Chondrocyte (in vitro differentiated cells): Measurements from ENCODE around the gene ZNRD2. TPM values are rescaled to one million over a fixed set of nuclear protein-coding genes. Genes with fewer than 3 reads are reported as not detected.

ENCODE experiments used
- DNase-seq: peaks from one replicate; pipeline ENCODE4 v3.0.0; 2021; ENCODE audit warnings: mixed read lengths, low spot score
- H3K27ac Mint-ChIP-seq: one replicate; pipeline ENCODE4 v1.8.0; 2021; ENCODE audit warnings: mild to moderate bottlenecking, moderate library complexity, mixed read lengths; ENCODE audit not compliant: unreplicated experiment
- H3K27me3 Mint-ChIP-seq: 2 replicates; pipeline ENCODE4 v1.8.0; 2021; ENCODE audit warnings: low read depth, mixed read lengths
- H3K36me3 Mint-ChIP-seq: 2 replicates; pipeline ENCODE4 v1.8.0; 2021; ENCODE audit warnings: low read depth, mixed read lengths
- H3K4me1 Mint-ChIP-seq: 2 replicates; pipeline ENCODE4 v1.8.0; 2021; ENCODE audit warnings: low read depth, mild to moderate bottlenecking, mixed read lengths
- H3K4me3 Mint-ChIP-seq: one replicate; pipeline ENCODE4 v1.8.0; 2021; ENCODE audit warnings: mild to moderate bottlenecking, moderate library complexity, mixed read lengths; ENCODE audit not compliant: unreplicated experiment
- H3K9me3 Mint-ChIP-seq: 2 replicates; pipeline ENCODE4 v1.8.0; 2021; ENCODE audit warnings: low read depth, mixed read lengths
- total RNA-seq: library from RNA; stranded (reverse); gene quantifications from 3 replicates; pipeline ENCODE4 v1.2.1, GENCODE V29; 2021
- TF ChIP-seq, protein P1 (sequence below): fragments of 200-600 bp; sonication (generic); IDR thresholded peaks from 2 replicates; pipeline ENCODE4 v1.5.0; 2021; ENCODE audit warnings: antibody characterized with exemption, mild to moderate bottlenecking, moderate library complexity

The ZNRD2 gene
- total RNA-seq, 1 donor from 2014 or later = 26.4 TPM

DNA sequence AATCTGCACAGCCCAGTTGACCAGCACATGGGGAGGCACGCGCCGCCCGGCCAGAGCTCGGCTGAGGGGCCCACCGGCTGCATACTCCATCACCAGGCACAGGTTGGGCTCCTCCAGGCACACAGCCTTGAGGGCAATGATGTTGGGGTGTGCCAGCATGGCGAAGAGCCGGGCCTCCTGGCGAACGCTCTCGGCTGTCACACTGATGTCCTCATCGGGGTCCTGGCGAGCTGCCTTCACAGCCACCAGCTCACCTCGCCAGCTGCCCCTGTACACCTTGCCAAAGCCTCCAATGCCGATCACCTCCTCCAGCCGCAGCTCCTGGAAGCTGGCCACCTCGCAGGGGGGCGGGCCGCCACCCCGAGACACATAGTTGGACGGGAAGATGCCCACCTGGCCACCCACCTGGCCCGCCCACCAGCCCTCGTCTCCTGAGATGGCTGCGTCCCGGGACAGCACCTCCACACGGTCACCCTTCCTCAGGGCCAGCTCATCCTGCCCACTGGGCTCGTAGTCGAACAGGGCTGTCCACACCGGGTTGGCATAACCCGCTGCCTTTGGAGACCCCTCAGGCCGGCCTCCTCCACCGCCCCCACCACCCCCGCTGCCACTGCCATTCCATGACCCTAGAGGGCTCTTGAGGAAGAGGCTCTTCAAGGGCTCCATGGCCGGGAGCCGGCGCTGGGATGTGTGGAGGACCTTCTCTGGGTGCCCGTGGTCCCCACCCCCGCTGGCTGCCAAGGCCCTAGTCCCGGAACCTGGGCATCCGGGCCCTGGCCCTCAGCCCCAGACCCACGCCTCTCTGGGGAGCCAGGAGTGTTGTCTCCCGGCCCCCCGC lies 43.0 kb downstream of the ZNRD2 start:
- Mint-ChIP-seq H3K27ac (peak overlapping the region; percentile 17), H3K4me3 (peak overlapping the region; percentile 88), H3K27me3 (no peaks in the 10 kb centered on the region), H3K4me1 (peaks cover 53% of the 10 kb centered on the region), H3K36me3 (peaks cover 7% of the 10 kb centered on the region), H3K9me3 (no peaks in the 10 kb centered on the region)
- TF ChIP-seq, protein P1, sequence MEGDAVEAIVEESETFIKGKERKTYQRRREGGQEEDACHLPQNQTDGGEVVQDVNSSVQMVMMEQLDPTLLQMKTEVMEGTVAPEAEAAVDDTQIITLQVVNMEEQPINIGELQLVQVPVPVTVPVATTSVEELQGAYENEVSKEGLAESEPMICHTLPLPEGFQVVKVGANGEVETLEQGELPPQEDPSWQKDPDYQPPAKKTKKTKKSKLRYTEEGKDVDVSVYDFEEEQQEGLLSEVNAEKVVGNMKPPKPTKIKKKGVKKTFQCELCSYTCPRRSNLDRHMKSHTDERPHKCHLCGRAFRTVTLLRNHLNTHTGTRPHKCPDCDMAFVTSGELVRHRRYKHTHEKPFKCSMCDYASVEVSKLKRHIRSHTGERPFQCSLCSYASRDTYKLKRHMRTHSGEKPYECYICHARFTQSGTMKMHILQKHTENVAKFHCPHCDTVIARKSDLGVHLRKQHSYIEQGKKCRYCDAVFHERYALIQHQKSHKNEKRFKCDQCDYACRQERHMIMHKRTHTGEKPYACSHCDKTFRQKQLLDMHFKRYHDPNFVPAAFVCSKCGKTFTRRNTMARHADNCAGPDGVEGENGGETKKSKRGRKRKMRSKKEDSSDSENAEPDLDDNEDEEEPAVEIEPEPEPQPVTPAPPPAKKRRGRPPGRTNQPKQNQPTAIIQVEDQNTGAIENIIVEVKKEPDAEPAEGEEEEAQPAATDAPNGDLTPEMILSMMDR = peak; percentile 11
- no peak for DNase-seq

DNA sequence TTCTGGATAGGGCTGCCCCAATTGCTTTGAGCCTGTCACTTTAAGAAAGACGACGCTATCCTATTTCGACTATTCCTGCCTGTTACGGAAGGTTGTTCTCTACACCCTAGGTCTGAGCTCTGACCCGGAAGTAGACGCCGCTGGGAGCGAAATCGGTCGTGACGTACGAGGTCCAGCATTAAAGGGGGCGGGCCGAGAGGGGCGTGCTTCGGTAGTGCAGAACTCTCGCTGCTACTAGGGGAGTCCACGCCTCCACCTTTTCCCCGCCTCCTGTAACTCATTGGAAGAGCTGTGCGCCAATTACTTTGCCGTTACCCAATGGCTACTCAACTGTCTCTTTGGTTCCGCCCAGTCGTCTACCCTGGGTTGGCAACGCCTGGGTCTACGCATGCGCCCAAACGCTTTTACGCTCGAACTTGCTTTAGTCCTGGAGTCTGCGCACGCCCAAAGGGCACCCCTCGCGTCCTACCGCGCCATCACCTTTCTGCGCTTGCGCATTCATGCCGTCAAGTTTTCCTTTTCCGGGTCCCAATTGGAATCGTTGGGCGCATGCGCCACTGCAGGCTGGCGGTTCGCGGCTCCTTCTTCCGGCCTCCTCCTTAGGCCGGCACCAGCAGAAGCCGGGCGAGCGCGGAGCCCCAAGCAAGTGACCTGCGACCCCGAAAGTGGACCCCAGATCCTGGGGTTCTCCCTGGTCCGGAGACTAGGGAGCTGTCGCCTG lies 45.1 kb downstream of the ZNRD2 start, which contains the start of gene PCNX3:
PCNX3 (plus strand) TSS at position 548 of the 721 bp plus-strand sequence. CDS start 536 bp downstream, outside the sequence.
- peak within 1 kb of the TSS; percentile 91 for H3K4me3 Mint-ChIP-seq
- H3K4me1 Mint-ChIP-seq = peaks cover 40% of the 10 kb centered on the region
- H3K9me3 Mint-ChIP-seq = no peaks in the 10 kb centered on the region
- peak within 1 kb of the TSS; percentile 96 for H3K27ac Mint-ChIP-seq
- no peaks in the 10 kb centered on the region for H3K27me3 Mint-ChIP-seq
- TF ChIP-seq, protein P1 = no peak
- DNase-seq = peak; percentile 100
- peaks cover 6% of the 10 kb centered on the region for H3K36me3 Mint-ChIP-seq

DNA sequence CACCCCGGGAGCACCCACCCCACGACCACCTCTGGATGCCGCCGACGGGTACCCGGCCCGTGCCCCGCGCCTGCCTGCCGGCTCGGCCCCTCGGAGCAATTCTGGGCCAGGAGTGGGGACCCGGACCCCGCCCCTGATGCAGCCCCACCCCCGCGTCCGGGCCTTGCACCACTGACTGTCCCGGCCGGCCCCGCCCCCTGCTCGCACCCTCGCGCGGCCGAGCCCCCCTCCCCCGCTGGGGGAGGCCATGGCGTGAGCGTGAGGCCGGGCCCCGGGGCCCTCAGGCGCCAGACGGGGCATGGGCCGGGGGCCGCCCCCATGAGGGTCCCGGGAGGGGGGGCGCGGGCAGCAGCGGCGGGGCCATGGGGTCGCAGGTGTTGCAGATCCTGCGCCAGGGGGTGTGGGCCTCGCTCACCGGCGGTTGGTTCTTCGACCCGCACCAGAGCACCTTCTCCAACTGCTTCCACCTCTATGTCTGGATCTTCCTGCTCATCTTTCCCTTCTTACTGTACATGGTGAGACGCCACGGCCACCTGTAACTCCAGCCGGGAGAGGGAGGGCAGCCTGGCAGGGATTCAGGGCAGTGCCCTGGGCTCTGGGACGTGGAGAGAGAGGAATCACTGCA lies 45.8 kb downstream of the ZNRD2 start:
- Mint-ChIP-seq H3K9me3 (no peaks in the 10 kb centered on the region), H3K36me3 (peaks cover 6% of the 10 kb centered on the region), H3K4me1 (peaks cover 34% of the 10 kb centered on the region), H3K4me3 (peak overlapping the region; percentile 91), H3K27me3 (no peaks in the 10 kb centered on the region), H3K27ac (peak overlapping the region; percentile 96)
- TF ChIP-seq, protein P1 = no peak
- no peak for DNase-seq

DNA sequence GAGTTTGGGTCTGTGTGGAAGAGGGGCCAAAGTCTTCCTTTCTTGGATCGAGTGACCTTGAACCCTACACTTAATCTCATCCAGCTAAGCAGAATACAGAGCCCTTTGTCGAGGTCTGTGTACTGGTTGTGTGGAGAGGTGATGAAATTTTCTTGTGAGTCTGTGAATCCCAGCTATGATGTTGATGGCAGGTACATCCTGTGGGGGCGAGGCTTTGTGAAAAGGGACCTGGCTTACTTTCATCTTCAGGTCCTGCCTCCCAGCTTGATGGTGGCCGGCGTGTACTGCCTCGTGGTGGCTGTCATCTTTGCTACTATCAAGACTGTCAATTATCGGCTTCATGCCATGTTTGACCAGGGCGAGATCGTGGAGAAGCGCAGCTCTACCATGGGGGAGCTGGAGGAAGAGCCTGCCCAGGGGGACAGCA lies 46.3 kb downstream of the ZNRD2 start:
- Mint-ChIP-seq H3K27ac (peak overlapping the region; percentile 94), H3K4me3 (peak overlapping the region; percentile 91), H3K9me3 (no peaks in the 10 kb centered on the region), H3K27me3 (no peaks in the 10 kb centered on the region), H3K4me1 (peaks cover 28% of the 10 kb centered on the region), H3K36me3 (peaks cover 6% of the 10 kb centered on the region)
- TF ChIP-seq, protein P1 = no peak
- DNase-seq = no peak
